ENCODE measurements around the gene ZNF469. TPM values are rescaled to one million over a fixed set of nuclear protein-coding genes. Genes with fewer than 3 reads are reported as not detected.

ZNF469 gene
- total and polyA plus RNA-seq, 5 donors = 0.84 to 1.9 (median 1.8) TPM

DNA sequence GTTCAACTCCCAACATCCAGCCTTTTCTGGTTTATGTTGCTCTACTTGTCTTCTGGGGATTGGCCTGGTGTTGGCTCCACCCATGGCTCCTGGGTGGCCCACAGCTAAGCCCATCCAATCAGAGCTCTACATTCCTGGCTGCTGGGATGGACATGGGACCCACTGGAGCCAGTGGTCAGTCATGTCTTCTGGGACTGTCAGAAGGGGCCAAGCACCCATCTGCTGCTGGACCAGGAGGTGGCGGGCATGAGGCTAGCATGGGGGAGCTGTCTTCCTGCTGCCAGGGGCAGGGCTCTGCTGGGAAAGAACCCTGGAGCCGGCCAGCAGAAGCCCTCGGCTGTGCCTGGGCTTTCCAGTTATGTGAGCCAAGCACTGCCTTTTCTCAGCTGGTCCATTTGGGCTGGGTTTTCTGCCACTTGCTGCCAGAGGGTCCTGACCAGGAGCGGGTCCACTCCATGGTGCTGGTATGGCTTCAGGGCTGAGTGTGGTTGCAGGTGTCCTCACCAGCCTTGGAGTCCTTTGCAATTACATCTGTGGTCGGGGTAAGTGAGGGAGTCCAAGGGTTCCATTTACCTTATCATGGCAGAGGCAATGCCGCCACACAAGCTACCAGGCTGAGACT is 17.4 kb upstream of the ZNF469 start:
- intact Hi-C loops (cut with DNase I) = no loop called here
- H3K27me3 ChIP-seq (ENCODE audit: control insufficient read depth, insufficient read depth) = no peaks in the 10 kb centered on the region
- H3K9me3 ChIP-seq (ENCODE audit: control insufficient read depth, low read length) = no peaks in the 10 kb centered on the region
- WGBS = 90% methylated on average over 6 of the region's 6 CpGs
- H3K27ac ChIP-seq (ENCODE audit: low read length) = no peak overlapping the region
- no peak overlapping the region for H3K4me3 ChIP-seq (ENCODE audit: low read length)
- DNase-seq = peak in 1 of 3 donors; percentile 13
- no peak for ATAC-seq
- H3K4me1 ChIP-seq (ENCODE audit: control insufficient read depth, insufficient read depth, low read length) = no peaks in the 10 kb centered on the region

DNA sequence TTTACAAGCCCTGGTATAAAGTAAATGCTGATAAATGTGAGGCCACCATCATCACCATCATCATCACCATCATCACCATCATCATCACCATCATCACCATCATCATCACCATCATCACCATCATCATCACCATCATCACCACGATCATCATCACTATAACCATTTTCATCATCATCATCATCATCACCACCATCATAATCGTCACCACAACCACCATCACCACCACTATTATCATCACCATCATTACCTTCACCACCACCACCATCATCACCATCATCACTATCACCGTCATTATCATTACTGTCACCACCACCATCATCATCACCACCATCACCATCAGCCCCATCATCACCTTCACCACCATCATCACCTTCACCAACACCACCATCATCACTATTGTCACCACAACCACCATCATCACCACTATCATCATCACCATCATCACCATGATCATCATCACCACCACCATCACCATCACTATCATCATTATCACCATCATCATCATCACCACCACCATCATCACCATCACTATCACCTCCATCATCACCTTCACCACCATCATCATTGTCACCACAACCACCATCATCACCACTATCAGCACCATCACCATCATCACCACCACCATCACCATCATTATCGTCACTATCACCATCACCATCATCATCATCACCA is 16.6 kb upstream of the ZNF469 start:
- Histone ChIP-seq H3K9me3 (ENCODE audit: control insufficient read depth, low read length) (no peaks in the 10 kb centered on the region), H3K27ac (ENCODE audit: low read length) (no peak overlapping the region), H3K27me3 (ENCODE audit: control insufficient read depth, insufficient read depth) (no peaks in the 10 kb centered on the region), H3K4me3 (ENCODE audit: low read length) (no peak overlapping the region), H3K4me1 (ENCODE audit: control insufficient read depth, insufficient read depth, low read length) (no peaks in the 10 kb centered on the region)
- intact Hi-C loops (cut with DNase I) = no loop called here
- DNase-seq (no peak), ATAC-seq (no peak)
- WGBS = 80% methylated on average over 4 of the region's 4 CpGs

DNA sequence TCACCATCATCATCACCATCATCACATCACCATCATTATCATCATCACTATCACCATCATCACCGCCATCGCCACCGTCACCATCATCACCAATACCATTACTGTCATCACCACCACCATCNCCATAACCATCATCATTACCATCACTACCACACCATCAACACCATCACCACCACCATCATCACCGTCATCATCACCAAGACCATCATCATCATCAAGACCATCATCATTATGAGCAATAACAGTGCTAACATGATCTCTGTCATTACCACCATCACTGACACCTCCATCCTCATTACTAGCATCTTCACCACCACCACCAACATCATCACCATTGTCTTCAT is 16.1 kb upstream of the ZNF469 start:
- intact Hi-C loops (cut with DNase I) = no loop called here
- no peak for DNase-seq

DNA sequence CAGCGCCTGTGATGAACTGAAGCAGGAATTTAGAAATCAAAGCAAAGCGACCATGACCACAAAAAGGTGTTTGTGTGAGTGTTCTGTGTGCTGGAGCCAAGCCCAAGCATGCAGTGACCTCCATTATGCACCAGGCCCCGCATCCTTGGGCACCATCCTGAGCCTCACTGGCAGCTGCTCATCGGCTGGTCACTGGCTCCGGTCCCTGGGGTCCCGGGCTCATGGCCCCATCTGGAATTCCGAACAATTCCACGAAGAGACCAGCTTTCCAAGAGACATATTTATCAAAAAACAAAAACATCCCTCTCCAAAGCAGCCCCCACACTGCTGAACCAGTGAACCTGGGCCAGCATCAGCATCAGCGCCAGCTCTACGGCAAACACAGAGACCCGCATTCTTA is 15.2 kb upstream of the ZNF469 start:
- WGBS = 78% methylated on average over 11 of the region's 11 CpGs
- no peaks in the 10 kb centered on the region for H3K9me3 ChIP-seq (ENCODE audit: control insufficient read depth, low read length)
- H3K4me3 ChIP-seq (ENCODE audit: low read length) = no peak overlapping the region
- intact Hi-C loops (cut with DNase I) = no loop called here
- DNase-seq (peak in 1 of 3 donors; percentile 2), ATAC-seq (no peak)
- H3K27ac ChIP-seq (ENCODE audit: low read length) = no peak overlapping the region
- no peaks in the 10 kb centered on the region for H3K27me3 ChIP-seq (ENCODE audit: control insufficient read depth, insufficient read depth)
- no peaks in the 10 kb centered on the region for H3K4me1 ChIP-seq (ENCODE audit: control insufficient read depth, insufficient read depth, low read length)

More for the DNA sequence above, 16.1 kb upstream of the ZNF469 start:
- Histone ChIP-seq H3K27me3 (ENCODE audit: control insufficient read depth, insufficient read depth) (no peaks in the 10 kb centered on the region), H3K27ac (ENCODE audit: low read length) (no peak overlapping the region), H3K9me3 (ENCODE audit: control insufficient read depth, low read length) (no peaks in the 10 kb centered on the region), H3K4me1 (ENCODE audit: control insufficient read depth, insufficient read depth, low read length) (no peaks in the 10 kb centered on the region), H3K4me3 (ENCODE audit: low read length) (no peak overlapping the region)
- no peak for ATAC-seq
- 98% methylated on average over 4 of the region's 4 CpGs for WGBS

DNA sequence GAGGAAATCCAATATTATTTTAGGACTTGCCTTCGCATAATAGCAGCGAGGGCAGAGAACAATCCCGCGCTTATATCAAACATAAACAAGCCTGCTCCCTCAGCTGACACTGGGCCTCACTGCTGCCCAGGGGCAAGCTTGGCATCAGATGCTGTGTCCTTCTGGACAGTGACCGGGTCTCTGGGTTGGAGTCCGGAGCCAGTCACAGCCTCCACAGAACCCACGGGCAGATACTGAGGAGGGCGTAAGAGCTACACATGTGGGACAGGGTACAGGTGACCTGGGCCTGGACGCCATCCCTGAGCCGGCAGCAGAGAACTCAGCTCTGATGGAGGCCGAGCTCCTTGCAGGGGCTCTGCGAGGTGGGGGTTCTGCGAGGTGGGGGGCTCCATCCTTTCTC is 14.7 kb upstream of the ZNF469 start:
- H3K4me1 ChIP-seq (ENCODE audit: control insufficient read depth, insufficient read depth, low read length) = no peaks in the 10 kb centered on the region
- DNase-seq (peak in 2 of 3 donors; percentile 7 to 26), ATAC-seq (peak; percentile 40 to 41)
- WGBS = 73% methylated on average over 13 of the region's 13 CpGs
- H3K4me3 ChIP-seq (ENCODE audit: low read length) = no peak overlapping the region
- intact Hi-C loops (cut with DNase I) = no loop called here
- no peaks in the 10 kb centered on the region for H3K9me3 ChIP-seq (ENCODE audit: control insufficient read depth, low read length)
- H3K27ac ChIP-seq (ENCODE audit: low read length) = no peak overlapping the region
- no peaks in the 10 kb centered on the region for H3K27me3 ChIP-seq (ENCODE audit: control insufficient read depth, insufficient read depth)

DNA sequence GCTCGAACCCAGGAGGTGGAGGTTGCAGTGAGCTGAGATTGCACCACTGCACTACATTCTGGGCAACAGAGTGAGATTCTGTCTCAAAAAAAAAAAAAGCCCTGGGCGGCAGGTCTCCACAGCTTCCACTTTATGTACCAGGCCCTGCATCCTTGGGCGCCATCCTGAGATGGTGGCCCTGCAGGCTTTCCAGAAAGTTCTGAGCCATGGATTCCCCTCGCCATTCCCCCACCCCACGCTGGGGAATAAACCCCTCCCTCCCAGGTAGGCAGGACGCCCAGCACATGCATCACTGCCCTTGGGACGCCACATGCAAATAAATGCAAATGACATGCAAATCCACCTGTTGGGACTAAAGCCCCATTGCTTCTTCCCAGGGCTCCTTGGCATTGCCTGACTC is 13.8 kb upstream of the ZNF469 start:
- no peak overlapping the region for H3K27ac ChIP-seq (ENCODE audit: low read length)
- DNase-seq (peak in 2 of 3 donors; percentile 18 to 20), ATAC-seq (no peak)
- no peaks in the 10 kb centered on the region for H3K27me3 ChIP-seq (ENCODE audit: control insufficient read depth, insufficient read depth)
- H3K4me3 ChIP-seq (ENCODE audit: low read length) = no peak overlapping the region
- no peaks in the 10 kb centered on the region for H3K4me1 ChIP-seq (ENCODE audit: control insufficient read depth, insufficient read depth, low read length)
- WGBS = 92% methylated on average over 7 of the region's 7 CpGs
- intact Hi-C loops (cut with DNase I) = no loop called here
- no peaks in the 10 kb centered on the region for H3K9me3 ChIP-seq (ENCODE audit: control insufficient read depth, low read length)

DNA sequence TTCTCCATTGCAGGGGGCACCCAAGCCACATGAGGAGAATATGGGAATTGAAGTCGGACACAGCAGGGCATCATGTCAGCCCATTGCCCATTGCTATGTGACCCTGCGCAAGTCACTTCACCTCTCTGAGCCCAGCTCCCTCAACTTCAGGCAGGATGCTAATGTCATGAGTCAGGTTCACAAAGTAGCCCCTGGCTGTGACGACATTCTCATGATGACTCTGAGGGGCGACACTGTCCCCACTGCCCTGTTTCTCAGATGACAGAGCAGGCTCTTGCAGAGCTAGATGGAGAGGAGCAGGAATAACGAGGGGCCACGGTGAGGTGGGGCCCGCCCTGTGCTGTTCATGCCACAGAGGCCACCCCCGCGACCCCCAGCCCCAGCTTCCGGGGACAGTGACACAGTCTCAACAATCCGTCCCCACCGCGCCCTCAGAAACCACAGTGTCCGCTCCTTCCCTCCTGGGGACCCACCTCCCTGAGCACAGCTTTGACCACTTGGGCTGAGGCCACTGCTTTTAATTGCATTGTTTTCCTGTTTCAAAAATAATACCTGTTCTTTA is 13.2 kb upstream of the ZNF469 start:
- no peaks in the 10 kb centered on the region for H3K9me3 ChIP-seq (ENCODE audit: control insufficient read depth, low read length)
- H3K4me1 ChIP-seq (ENCODE audit: control insufficient read depth, insufficient read depth, low read length) = no peaks in the 10 kb centered on the region
- no peak overlapping the region for H3K27ac ChIP-seq (ENCODE audit: low read length)
- ATAC-seq (no peak), DNase-seq (peak; percentile 5 to 50 (median 32))
- no peaks in the 10 kb centered on the region for H3K27me3 ChIP-seq (ENCODE audit: control insufficient read depth, insufficient read depth)
- no peak overlapping the region for H3K4me3 ChIP-seq (ENCODE audit: low read length)
- WGBS = 84% methylated on average over 14 of the region's 14 CpGs
- intact Hi-C loops (cut with DNase I) = no loop called here

DNA sequence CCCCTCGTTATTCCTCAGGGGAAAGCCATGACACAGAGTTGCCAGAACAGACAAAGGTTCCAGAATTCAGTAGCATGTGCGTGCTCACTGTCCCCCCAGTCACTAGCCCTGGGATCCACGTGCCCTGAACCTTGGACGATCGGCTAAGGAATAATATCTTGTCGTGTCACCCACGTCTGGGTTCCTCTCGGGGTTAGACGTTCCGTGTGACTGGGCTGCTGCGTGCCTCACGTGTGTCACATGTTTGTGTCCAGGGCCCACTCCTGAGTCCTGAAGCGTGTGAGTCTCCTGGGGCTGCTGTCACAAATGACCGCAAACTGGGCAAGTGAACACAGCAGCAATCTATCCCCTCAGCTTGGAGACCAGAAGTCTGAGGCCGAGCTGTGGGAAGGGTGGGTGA is 12.4 kb upstream of the ZNF469 start:
- no peak for ATAC-seq
- 92% methylated on average over 15 of the region's 15 CpGs for WGBS
- H3K9me3 ChIP-seq (ENCODE audit: control insufficient read depth, low read length) = no peaks in the 10 kb centered on the region
- no peaks in the 10 kb centered on the region for H3K4me1 ChIP-seq (ENCODE audit: control insufficient read depth, insufficient read depth, low read length)
- no peak for DNase-seq
- no peaks in the 10 kb centered on the region for H3K27me3 ChIP-seq (ENCODE audit: control insufficient read depth, insufficient read depth)
- no peak overlapping the region for H3K4me3 ChIP-seq (ENCODE audit: low read length)
- H3K27ac ChIP-seq (ENCODE audit: low read length) = no peak overlapping the region
- intact Hi-C loops (cut with DNase I) = no loop called here

DNA sequence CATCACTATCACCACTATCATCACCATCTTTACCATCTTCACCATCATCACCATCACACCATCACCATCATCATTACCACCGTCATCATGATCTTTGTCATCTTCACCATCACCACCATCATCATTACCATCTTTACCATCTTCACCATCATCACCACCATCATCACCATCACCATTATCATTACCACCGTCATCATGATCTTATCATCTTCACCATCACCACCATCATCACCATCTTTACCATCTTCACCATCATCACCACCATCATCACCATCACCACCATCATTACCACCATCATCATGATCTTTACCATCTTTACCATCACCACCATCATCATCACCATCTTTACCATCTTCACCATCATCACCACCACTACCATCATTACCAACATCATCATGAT is 10.2 kb upstream of the ZNF469 start:
- ATAC-seq = no peak
- whole genome bisulfite sequencing = 96% methylated on average over 2 of the region's 2 CpGs

DNA sequence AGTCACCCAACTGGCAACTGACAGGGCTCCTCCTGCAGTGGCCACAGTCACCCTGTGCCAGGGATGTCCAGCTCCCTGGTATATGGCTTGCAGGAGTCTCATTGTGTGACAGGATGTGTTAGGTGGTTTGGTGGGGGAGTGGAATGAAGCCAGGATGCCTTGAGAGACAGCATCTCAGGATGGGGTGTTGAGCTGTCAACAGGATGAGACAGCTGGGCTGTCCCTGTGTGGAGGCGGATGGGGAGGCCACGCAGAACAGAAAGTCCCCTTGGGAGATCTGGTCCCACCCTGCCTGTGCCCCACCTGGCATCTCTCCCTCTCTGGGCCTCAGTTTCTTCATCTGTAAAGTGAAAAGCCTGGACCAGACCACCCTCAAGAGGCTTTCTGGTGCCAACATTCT is 9.5 kb upstream of the ZNF469 start:
- 80% methylated on average over 2 of the region's 2 CpGs for WGBS
- Histone ChIP-seq H3K4me1 (ENCODE audit: control insufficient read depth, insufficient read depth, low read length) (no peaks in the 10 kb centered on the region), H3K27me3 (ENCODE audit: control insufficient read depth, insufficient read depth) (no peaks in the 10 kb centered on the region), H3K9me3 (ENCODE audit: control insufficient read depth, low read length) (no peaks in the 10 kb centered on the region), H3K4me3 (ENCODE audit: low read length) (no peak overlapping the region), H3K27ac (ENCODE audit: low read length) (no peak overlapping the region)
- intact Hi-C loops (cut with DNase I) = no loop called here
- ATAC-seq (no peak), DNase-seq (no peak)

More for the DNA sequence above, 10.2 kb upstream of the ZNF469 start:
- no peak overlapping the region for H3K27ac ChIP-seq (ENCODE audit: low read length)
- H3K4me1 ChIP-seq (ENCODE audit: control insufficient read depth, insufficient read depth, low read length) = no peaks in the 10 kb centered on the region
- intact Hi-C loops (cut with DNase I) = no loop called here
- no peaks in the 10 kb centered on the region for H3K27me3 ChIP-seq (ENCODE audit: control insufficient read depth, insufficient read depth)
- DNase-seq = no peak
- no peak overlapping the region for H3K4me3 ChIP-seq (ENCODE audit: low read length)
- no peaks in the 10 kb centered on the region for H3K9me3 ChIP-seq (ENCODE audit: control insufficient read depth, low read length)

DNA sequence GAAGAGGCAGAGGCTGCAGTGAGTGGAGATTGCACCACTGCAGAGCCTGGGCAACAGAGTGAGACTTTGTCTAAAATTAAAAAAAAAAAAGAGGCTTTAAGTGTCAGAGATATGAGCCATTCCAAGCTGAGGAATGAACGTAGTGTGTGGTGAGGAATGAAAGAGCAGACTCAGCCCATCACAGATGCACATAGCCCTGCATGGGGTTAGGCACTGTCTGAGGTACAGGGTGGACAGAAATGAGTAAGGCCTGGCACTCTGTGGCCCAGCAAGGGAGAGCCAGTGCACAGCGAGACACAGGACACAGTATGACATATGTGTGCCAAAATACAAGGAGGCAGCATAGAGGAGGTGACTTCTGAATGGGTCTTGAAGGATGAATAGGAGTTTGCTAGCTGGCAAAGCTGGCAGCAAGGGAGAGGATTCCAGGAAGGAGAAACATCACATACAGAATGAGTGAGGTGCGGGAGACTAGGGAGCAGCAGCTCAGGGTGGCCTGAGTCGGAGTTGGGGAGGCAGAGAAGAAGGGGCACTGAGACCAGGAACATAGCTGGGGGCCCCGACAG is 8.7 kb upstream of the ZNF469 start:
- Histone ChIP-seq H3K27me3 (ENCODE audit: control insufficient read depth, insufficient read depth) (no peaks in the 10 kb centered on the region), H3K9me3 (ENCODE audit: control insufficient read depth, low read length) (no peaks in the 10 kb centered on the region), H3K4me1 (ENCODE audit: control insufficient read depth, insufficient read depth, low read length) (no peaks in the 10 kb centered on the region), H3K27ac (ENCODE audit: low read length) (no peak overlapping the region), H3K4me3 (ENCODE audit: low read length) (no peak overlapping the region)
- intact Hi-C loops (cut with DNase I) = no loop called here
- DNase-seq = peak in 2 of 3 donors; percentile 6 to 16
- WGBS = 84% methylated on average over 5 of the region's 5 CpGs
- ATAC-seq = no peak

All from right cardiac atrium (tissue), 5 donors.